Uterus (tissue), 2 donors: ENCODE measurements around the gene FSTL5.

Experiments
- CTCF ChIP-seq, 4 experiments: fragments of 200-600 bp in 2 of 4; fragments of 450-650 bp in 2 of 4; sonication (generic) in 2 of 4; IDR thresholded peaks; one replicate each; pipeline ENCODE4 v1.5.1; 2016 to 2019; ENCODE audit warnings: antibody characterized with exemption in 4 of 4, mild to moderate bottlenecking in 2 of 4, moderate library complexity in 1 of 4
- POLR2A ChIP-seq, 2 donors: fragments of 450-650 bp; IDR thresholded peaks; one replicate each; pipeline ENCODE4 v1.6.1; 2016; ENCODE audit warnings: antibody characterized with exemption in 2 of 2, mild to moderate bottlenecking in 1 of 2, moderate library complexity in 1 of 2

GRCh38 chr4:161987611-161988010 is 176.2 kb downstream of the FSTL5 start:
- no peak for TF ChIP-seq CTCF (IDR thresholded peaks at IDR 0.05)
- TF ChIP-seq POLR2A (IDR thresholded peaks at IDR 0.05): no peak
